Measurements from ENCODE around the gene IL20. TPM values are rescaled to one million over a fixed set of nuclear protein-coding genes. Genes with fewer than 3 reads are reported as not detected.

The IL20 gene
- total RNA-seq, 1 donor from 2014 or later, result not detected

- no peak overlapping the region for H3K27ac Mint-ChIP-seq
- no peaks in the 10 kb centered on the region for H3K9me3 Mint-ChIP-seq
- peaks cover 10% of the 10 kb centered on the region for H3K4me1 Mint-ChIP-seq (ENCODE audit: unreplicated experiment)
- peaks cover 29% of the 10 kb centered on the region for H3K27me3 Mint-ChIP-seq
- H3K36me3 Mint-ChIP-seq, result no peaks in the 10 kb centered on the region
- no peak overlapping the region for H3K4me3 Mint-ChIP-seq
- TF ChIP-seq CTCF (conservative IDR thresholded peaks at IDR 0.05), result no peak
- DNase-seq (ENCODE audit: extremely low spot score, unreplicated experiment), result no peak
Measured at GRCh38 chr1:206898089-206898914, 32.9 kb downstream of the IL20 start.

- TF ChIP-seq CTCF (conservative IDR thresholded peaks at IDR 0.05), result no peak
- no peak for DNase-seq (ENCODE audit: extremely low spot score, unreplicated experiment)
- H3K27ac Mint-ChIP-seq, result no peak overlapping the region
- no peak overlapping the region for H3K4me3 Mint-ChIP-seq
- H3K4me1 Mint-ChIP-seq (ENCODE audit: unreplicated experiment), result peaks cover 10% of the 10 kb centered on the region
- no peaks in the 10 kb centered on the region for H3K9me3 Mint-ChIP-seq
- no peaks in the 10 kb centered on the region for H3K36me3 Mint-ChIP-seq
- H3K27me3 Mint-ChIP-seq, result peaks cover 32% of the 10 kb centered on the region
Measured at GRCh38 chr1:206898915-206899431, 33.5 kb downstream of the IL20 start.

- Mint-ChIP-seq H3K4me3 (no peak overlapping the region), H3K4me1 (ENCODE audit: unreplicated experiment) (peaks cover 10% of the 10 kb centered on the region), H3K27me3 (peaks cover 39% of the 10 kb centered on the region), H3K9me3 (no peaks in the 10 kb centered on the region), H3K36me3 (no peaks in the 10 kb centered on the region), H3K27ac (no peak overlapping the region)
- no peak for DNase-seq (ENCODE audit: extremely low spot score, unreplicated experiment)
- TF ChIP-seq CTCF (conservative IDR thresholded peaks at IDR 0.05), result no peak
Measured at GRCh38 chr1:206899717-206900116, 34.3 kb downstream of the IL20 start.

- no peaks in the 10 kb centered on the region for H3K36me3 Mint-ChIP-seq
- no peak overlapping the region for H3K4me3 Mint-ChIP-seq
- H3K27me3 Mint-ChIP-seq, result peaks cover 43% of the 10 kb centered on the region
- H3K4me1 Mint-ChIP-seq (ENCODE audit: unreplicated experiment), result peaks cover 10% of the 10 kb centered on the region
- no peak overlapping the region for H3K27ac Mint-ChIP-seq
- TF ChIP-seq CTCF (conservative IDR thresholded peaks at IDR 0.05), result no peak
- DNase-seq (ENCODE audit: extremely low spot score, unreplicated experiment), result no peak
- H3K9me3 Mint-ChIP-seq, result no peaks in the 10 kb centered on the region
Measured at GRCh38 chr1:206900149-206900548, 34.7 kb downstream of the IL20 start.

GRCh38 chr1:206901944-206902343 is 36.5 kb downstream of the IL20 start:
- no peaks in the 10 kb centered on the region for H3K4me1 Mint-ChIP-seq (ENCODE audit: unreplicated experiment)
- no peak for DNase-seq (ENCODE audit: extremely low spot score, unreplicated experiment)
- H3K4me3 Mint-ChIP-seq, result no peak overlapping the region
- H3K36me3 Mint-ChIP-seq, result no peaks in the 10 kb centered on the region
- H3K27me3 Mint-ChIP-seq, result peaks cover 56% of the 10 kb centered on the region
- TF ChIP-seq CTCF (conservative IDR thresholded peaks at IDR 0.05), result no peak
- H3K27ac Mint-ChIP-seq, result no peak overlapping the region
- H3K9me3 Mint-ChIP-seq, result no peaks in the 10 kb centered on the region
